ENCODE data around the gene KLRC2.
"Not testable (repeated sequence)": the region's sequence is repeated elsewhere in the genome, so short reads cannot be mapped to it uniquely, and the experiment has no call there.

KLRC2 gene

GRCh38 chr12:10435816-10436215 is at the start of gene KLRC2:
Gene KLRC2 (minus strand): TSS chr12:10436010. CDS start chr12:10435986, 24 bp downstream.
- H3K9ac ChIP-seq; H3K9me3 ChIP-seq (replicated peaks in 1 of 11); H3K36me3 ChIP-seq; H3K4me2 ChIP-seq; H3K4me1 ChIP-seq; H3K27ac ChIP-seq; H3K27me3 ChIP-seq; H4K20me1 ChIP-seq; H3K4me3 ChIP-seq: not testable (repeated sequence)

- not testable (repeated sequence) for H3K27ac ChIP-seq, H3K4me2 ChIP-seq, H3K9ac ChIP-seq, H3K36me3 ChIP-seq, H3K4me3 ChIP-seq, H4K20me1 ChIP-seq, H3K4me1 ChIP-seq, H3K27me3 ChIP-seq
- H3K9me3 ChIP-seq (replicated peaks in 1 of 11): peaks cover 0 to 13% (median 4%) of the 10 kb centered on the region in 11 experiments; a peak in 5 of 22 replicates
Observed at GRCh38 chr12:10481901-10482300, 46.1 kb upstream of the KLRC2 start.

GRCh38 chr12:10472808-10473207 is 37.0 kb upstream of the KLRC2 start:
- H3K4me2 ChIP-seq, H3K36me3 ChIP-seq, H3K27ac ChIP-seq, H3K27me3 ChIP-seq, H3K9ac ChIP-seq, H3K4me1 ChIP-seq, H3K4me3 ChIP-seq, H4K20me1 ChIP-seq: not testable (repeated sequence)
- H3K9me3 ChIP-seq (replicated peaks in 1 of 11): peaks cover 0 to 22% (median 8%) of the 10 kb centered on the region in 11 experiments; a peak in 14 of 22 replicates

- Histone ChIP-seq H4K20me1 (no peaks in the 10 kb centered on the region), H3K36me3 (no peaks in the 10 kb centered on the region), H3K27me3 (no peaks in the 10 kb centered on the region), H3K9me3 (replicated peaks in 1 of 11) (peaks cover 0 to 22% (median 8%) of the 10 kb centered on the region in 11 experiments; a peak in 15 of 22 replicates), H3K9ac (no peak overlapping the region), H3K4me3 (no peak overlapping the region), H3K4me1 (no peaks in the 10 kb centered on the region), H3K4me2 (no peak overlapping the region), H3K27ac (no peak overlapping the region)
- TF ChIP-seq Cebpa-rat (IDR thresholded peaks at IDR 0.05): no peak
Observed at GRCh38 chr12:10469701-10470100, 33.9 kb upstream of the KLRC2 start.

GRCh38 chr12:10466311-10466710 is 30.5 kb upstream of the KLRC2 start:
- Histone ChIP-seq H3K4me3 (no peak overlapping the region), H3K4me1 (no peaks in the 10 kb centered on the region), H3K9me3 (replicated peaks in 1 of 11) (peaks cover 0 to 25% (median 8%) of the 10 kb centered on the region in 11 experiments; a peak in 11 of 22 replicates), H3K27ac (no peak overlapping the region), H3K4me2 (no peak overlapping the region), H3K36me3 (no peaks in the 10 kb centered on the region), H3K9ac (no peak overlapping the region), H3K27me3 (no peaks in the 10 kb centered on the region), H4K20me1 (no peaks in the 10 kb centered on the region)
- TF ChIP-seq Cebpa-rat (IDR thresholded peaks at IDR 0.05): no peak

- no peak for TF ChIP-seq Cebpa-rat (IDR thresholded peaks at IDR 0.05)
- H3K4me1 ChIP-seq: no peaks in the 10 kb centered on the region
- no peak overlapping the region for H3K27ac ChIP-seq
- H3K4me2 ChIP-seq: no peak overlapping the region
- no peaks in the 10 kb centered on the region for H3K36me3 ChIP-seq
- H3K9me3 ChIP-seq (replicated peaks in 1 of 11): peaks cover 43 to 74% (median 48%) of the 10 kb centered on the region in 11 experiments
- no peak overlapping the region for H3K4me3 ChIP-seq
- no peak overlapping the region for H3K9ac ChIP-seq
- H4K20me1 ChIP-seq: no peaks in the 10 kb centered on the region
- no peaks in the 10 kb centered on the region for H3K27me3 ChIP-seq
Observed at GRCh38 chr12:10457760-10458159, 21.9 kb upstream of the KLRC2 start.

- Histone ChIP-seq H3K27ac (no peak overlapping the region), H3K4me1 (no peaks in the 10 kb centered on the region), H3K9ac (no peak overlapping the region), H3K4me3 (no peak overlapping the region), H3K36me3 (no peaks in the 10 kb centered on the region), H3K9me3 (replicated peaks in 1 of 11) (peaks cover 42 to 74% (median 48%) of the 10 kb centered on the region in 11 experiments), H4K20me1 (no peaks in the 10 kb centered on the region), H3K4me2 (no peak overlapping the region), H3K27me3 (no peaks in the 10 kb centered on the region)
- TF ChIP-seq Cebpa-rat (IDR thresholded peaks at IDR 0.05): no peak
Observed at GRCh38 chr12:10456856-10457255, 21.0 kb upstream of the KLRC2 start.

- Histone ChIP-seq H3K27ac (no peak overlapping the region), H3K4me1 (no peaks in the 10 kb centered on the region), H3K27me3 (no peaks in the 10 kb centered on the region), H3K4me3 (no peak overlapping the region), H3K4me2 (no peak overlapping the region), H3K36me3 (no peaks in the 10 kb centered on the region), H3K9ac (no peak overlapping the region), H4K20me1 (no peaks in the 10 kb centered on the region), H3K9me3 (replicated peaks in 1 of 11) (peaks cover 37 to 63% (median 48%) of the 10 kb centered on the region in 11 experiments)
- TF ChIP-seq Cebpa-rat (IDR thresholded peaks at IDR 0.05): no peak
Observed at GRCh38 chr12:10455766-10456165, 20.0 kb upstream of the KLRC2 start.

- Histone ChIP-seq H3K4me3 (no peak overlapping the region), H3K27me3 (no peaks in the 10 kb centered on the region), H3K9ac (no peak overlapping the region), H3K4me1 (no peaks in the 10 kb centered on the region), H3K36me3 (no peaks in the 10 kb centered on the region), H3K27ac (no peak overlapping the region), H4K20me1 (no peaks in the 10 kb centered on the region), H3K4me2 (0 out of 22 replicates have a peak overlapping the region, but pooled peaks of 1 of the 11 experiments have one; percentile 5), H3K9me3 (replicated peaks in 1 of 11) (peaks cover 37 to 53% (median 45%) of the 10 kb centered on the region in 11 experiments)
- no peak for TF ChIP-seq Cebpa-rat (IDR thresholded peaks at IDR 0.05)
Observed at GRCh38 chr12:10454531-10454930, 18.7 kb upstream of the KLRC2 start.

- H3K36me3 ChIP-seq: no peaks in the 10 kb centered on the region
- TF ChIP-seq Cebpa-rat (IDR thresholded peaks at IDR 0.05): peak in 1 of 11 experiments; percentile 20; a peak in 1 of 22 replicates
- no peak within 1 kb of the TSS for H3K9ac ChIP-seq
- H3K4me3 ChIP-seq: no peak within 1 kb of the TSS
- H3K9me3 ChIP-seq (replicated peaks in 1 of 11): peaks cover 29 to 42% (median 35%) of the 10 kb centered on the region in 11 experiments
- H3K4me1 ChIP-seq: no peaks in the 10 kb centered on the region
- H3K27ac ChIP-seq: no peak within 1 kb of the TSS
- H3K4me2 ChIP-seq: no peak within 1 kb of the TSS
- H4K20me1 ChIP-seq: no peaks in the 10 kb centered on the region
- H3K27me3 ChIP-seq: no peaks in the 10 kb centered on the region
Observed at GRCh38 chr12:10453156-10453555, 17.3 kb upstream of the KLRC2 start, which contains the start of gene KLRC1. Gene KLRC1 (minus strand): TSS chr12:10453377. CDS start chr12:10451156, 2,221 bp downstream.

Measured in BLaER1 treated with 17β-estradiol and CSF1 and Interleukin-3, amounts not matched to agents 10 nM and 100 nM (cell line).